ENCODE measurements around the gene PLCH1.

Gene PLCH1, protein sequence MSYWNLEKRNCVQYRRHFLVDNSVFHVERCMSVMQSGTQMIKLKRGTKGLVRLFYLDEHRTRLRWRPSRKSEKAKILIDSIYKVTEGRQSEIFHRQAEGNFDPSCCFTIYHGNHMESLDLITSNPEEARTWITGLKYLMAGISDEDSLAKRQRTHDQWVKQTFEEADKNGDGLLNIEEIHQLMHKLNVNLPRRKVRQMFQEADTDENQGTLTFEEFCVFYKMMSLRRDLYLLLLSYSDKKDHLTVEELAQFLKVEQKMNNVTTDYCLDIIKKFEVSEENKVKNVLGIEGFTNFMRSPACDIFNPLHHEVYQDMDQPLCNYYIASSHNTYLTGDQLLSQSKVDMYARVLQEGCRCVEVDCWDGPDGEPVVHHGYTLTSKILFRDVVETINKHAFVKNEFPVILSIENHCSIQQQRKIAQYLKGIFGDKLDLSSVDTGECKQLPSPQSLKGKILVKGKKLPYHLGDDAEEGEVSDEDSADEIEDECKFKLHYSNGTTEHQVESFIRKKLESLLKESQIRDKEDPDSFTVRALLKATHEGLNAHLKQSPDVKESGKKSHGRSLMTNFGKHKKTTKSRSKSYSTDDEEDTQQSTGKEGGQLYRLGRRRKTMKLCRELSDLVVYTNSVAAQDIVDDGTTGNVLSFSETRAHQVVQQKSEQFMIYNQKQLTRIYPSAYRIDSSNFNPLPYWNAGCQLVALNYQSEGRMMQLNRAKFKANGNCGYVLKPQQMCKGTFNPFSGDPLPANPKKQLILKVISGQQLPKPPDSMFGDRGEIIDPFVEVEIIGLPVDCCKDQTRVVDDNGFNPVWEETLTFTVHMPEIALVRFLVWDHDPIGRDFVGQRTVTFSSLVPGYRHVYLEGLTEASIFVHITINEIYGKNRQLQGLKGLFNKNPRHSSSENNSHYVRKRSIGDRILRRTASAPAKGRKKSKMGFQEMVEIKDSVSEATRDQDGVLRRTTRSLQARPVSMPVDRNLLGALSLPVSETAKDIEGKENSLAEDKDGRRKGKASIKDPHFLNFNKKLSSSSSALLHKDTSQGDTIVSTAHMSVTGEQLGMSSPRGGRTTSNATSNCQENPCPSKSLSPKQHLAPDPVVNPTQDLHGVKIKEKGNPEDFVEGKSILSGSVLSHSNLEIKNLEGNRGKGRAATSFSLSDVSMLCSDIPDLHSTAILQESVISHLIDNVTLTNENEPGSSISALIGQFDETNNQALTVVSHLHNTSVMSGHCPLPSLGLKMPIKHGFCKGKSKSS (N-terminal part only)

DNA sequence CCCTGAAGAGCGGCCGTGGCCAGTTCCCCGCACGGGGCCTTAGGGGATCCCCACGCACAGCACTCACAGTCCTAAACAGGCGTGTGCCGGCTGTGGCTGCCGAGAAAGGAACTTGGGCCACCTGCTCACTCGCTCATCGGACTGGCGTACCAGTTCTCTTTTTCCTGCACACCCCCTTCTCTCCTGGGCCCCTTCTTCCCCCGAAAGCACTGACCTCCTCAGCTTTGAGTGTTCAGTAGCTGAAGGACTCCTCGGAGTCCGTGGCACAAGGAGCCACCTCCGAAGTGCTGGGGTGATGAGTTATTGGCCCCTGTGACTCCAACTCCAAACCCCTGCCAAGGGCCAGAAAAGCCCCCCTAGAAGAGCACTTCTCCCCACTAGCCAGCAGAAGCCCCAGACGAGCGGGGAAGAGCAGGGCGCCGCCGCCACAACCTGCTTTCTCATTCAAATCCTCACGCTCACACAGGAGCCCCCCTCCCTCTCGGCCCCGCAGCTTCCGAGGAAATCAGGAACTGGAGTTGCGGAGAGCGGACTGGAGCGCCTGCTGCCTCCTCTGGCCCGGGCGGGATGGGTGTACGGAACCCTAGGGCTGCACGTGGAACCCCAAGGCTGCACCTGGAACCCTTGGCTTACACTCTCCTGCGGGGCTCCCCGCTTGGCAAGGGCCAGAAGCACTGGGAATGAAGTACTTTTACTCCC, at the start of gene PLCH1:
PLCH1 (minus strand) TSS at position 446 of the 699 bp plus-strand sequence. CDS start 40,847 bp downstream, outside the sequence.
- DNase-seq, result no peak

DNA sequence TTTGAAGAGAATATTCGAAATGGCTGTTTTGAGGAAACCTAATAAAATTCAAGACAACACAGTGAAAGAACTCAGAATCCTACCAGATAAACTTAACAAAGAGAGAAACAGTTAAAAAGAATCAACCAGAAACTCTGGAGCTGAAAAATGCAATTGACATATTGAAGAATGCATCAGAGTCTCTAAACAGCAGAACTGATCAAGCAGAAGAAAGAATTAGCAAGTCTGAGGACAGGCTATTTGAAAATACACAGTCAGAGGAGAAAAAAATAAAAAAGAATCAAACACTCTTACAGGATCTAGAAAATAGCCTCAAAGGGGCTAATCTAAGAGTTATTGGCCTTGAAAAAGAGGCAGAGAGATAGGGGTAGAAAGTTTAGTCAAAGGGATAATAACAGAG, 47.7 kb upstream of the PLCH1 start:
- DNase-seq, result no peak

DNA sequence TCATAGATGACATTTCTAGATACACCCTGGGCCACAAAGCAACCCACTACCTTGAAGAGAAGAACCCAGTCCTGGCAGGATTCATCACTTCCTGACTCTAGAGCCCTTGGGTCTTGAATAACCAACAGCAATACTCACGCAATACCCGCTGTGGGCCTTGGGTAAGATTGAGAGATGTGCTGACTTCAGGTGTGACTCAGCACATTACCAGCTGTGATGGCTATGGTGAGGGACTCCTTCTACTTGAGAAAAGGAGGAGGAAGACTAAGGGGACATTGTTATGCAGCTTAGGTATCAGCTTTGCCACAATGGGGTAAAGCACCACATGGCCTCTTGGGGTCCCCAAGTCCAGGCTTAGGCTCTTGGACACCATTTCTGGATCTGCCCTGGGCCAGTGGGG, 46.3 kb upstream of the PLCH1 start:
- DNase-seq, result no peak

DNA sequence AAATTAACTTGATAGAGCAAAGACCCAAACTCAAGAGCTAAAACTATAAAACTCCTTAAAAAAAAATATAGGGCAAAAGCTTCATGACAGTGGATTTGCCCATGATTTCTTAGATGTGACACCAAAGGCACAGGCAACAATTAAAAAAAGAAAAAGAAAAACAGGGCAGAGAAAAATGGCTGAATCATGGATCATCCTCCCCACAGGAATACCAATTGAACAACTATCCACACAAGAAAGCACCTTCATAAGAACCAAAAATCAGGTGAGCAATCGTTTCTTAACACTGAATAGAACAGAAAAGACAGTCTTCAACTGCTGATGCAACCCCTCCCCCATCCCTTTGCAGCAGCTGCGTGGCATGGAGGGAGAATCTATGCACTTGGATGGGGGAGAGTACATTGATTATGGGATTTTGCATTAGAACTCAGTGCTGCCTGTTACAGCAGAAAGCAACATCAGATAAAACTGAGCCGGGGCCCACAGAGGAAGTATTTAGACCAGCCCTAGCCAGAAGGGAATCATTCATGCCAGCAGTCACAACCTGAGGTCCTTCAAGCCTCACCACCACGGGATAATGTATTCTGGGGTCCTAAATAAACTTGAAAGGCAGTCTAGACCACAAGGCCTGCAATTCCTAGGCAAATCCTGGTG, 45.5 kb upstream of the PLCH1 start:
- DNase-seq, result no peak

DNA sequence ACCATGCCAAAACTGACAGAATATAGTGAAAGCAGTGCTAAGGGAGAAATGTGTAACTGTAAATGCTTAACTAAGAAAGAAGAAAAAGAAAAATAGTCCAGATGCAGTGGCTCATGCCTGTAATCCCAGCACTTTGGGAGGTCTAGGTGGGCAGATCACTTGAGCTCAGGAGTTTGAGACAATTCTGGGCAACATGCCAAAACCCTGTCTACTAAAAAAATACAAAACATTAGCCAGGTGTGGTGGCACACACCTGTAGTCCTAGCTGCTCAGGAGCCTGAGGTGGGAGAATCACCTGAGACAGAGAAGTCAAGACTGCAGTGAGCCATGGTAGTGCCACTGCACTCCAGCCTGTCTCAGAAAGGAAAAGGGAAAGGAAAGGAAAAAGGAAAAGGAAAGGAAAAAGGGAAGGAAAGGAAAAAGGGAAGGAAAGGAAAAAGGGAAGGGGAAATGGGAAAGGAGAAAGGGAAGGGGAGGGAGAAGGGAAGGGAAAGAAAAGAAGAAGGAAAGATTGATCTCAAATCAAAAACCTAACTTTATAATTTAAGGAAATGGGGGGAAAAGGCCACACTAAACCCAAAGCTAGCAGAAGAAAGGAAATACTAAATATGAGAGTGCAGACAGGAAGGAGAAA, 40.9 kb upstream of the PLCH1 start:
- DNase-seq, result no peak

DNA sequence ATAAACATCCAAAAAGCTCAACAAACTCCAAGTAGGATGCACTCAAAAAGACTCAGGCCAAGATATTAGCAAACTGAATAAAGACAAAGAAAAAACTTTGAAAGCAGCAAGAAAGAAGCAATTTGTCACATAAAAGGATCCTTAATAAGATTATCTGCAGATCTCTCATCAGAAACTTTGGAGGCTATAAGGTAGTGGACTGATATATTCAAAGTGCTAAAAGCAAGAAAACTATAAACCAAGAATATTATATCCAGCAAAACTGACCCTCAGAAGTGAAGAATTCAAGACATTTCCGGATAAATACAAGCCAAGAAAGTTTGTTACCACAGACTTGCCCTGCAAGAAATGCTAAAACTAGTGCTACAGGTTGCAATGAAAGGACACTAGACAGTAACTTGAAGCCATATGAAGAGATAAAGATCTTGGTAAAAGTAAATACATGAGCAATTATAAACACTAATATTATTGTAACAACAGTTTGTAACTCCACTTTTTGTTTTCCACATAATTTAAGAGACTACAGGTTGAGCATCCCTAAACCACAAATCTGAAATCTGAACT, 37.6 kb upstream of the PLCH1 start:
- DNase-seq, result no peak

DNA sequence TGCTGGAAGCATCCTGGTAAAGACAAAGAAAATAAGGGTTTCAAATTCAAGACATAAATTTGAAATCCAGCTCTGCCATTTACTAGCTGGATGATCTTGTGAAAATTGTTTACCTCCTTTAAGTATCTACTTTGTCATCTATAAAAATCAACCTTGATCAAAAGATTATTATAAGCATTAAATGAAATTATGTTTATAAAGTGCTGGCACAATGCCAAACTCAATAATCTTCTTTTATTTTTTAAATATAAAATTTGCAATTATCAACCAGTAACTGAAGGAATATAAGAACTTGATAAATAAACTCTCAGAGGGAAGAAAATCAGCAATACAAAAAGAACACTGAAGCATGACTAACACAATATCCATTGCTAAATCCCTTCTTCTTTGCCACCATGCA, 35.4 kb upstream of the PLCH1 start:
- DNase-seq, result no peak

DNA sequence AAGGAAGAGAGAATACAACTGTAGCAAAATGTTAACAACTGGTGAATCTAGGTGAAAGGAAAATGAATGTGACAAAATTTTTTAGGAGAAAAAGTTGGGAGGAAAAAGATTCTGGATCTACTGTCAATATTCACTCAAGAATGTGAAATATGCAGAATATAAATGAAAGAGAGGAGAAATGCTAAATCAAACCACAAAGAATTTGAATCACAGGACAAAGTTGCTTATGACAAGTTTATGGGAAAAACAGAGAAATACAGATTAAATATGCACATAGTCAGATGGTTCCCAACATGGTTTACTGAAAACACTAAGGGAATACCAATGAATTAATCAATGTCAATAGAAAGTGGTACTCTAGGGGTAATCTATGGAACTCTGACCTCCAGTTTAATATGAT, 33.6 kb upstream of the PLCH1 start:
- no peak for DNase-seq

DNA sequence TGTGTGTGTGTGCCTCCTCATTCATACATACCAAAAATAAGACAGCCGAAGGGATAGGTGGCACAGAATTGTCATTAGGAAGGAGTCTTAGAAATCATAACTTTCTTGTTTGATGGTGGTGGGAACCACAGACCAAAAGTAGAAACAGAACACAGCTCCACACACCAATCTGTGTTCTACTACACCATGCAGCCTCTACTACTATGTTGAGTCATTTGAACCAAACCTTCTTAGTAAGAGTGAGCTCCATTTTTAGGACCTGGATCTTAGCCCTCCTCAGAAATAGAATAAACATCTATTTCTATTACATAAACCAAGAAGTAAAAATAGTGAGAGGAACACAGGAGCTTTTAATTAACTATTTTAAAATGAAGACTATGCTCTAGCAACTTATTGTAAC, 27.9 kb upstream of the PLCH1 start:
- DNase-seq, result no peak

DNA sequence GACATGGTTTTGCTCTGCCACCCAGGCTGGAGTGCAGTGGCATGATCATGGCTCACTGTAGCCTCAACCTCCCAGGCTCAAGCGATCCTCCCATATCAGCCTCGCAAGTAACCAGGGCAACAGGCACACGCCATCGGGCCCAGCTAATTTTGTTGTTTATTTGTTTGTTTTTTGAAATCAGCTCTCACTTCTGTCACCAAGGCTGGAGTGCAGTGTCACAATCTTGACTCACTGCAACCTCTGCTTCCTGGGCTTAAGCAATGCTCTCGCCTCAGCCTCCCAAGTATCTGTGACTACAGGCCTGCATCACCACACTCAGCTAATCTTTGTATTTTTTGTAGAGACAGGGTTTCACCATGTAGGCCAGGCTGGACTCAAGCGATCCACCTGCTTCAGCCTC, 26.3 kb upstream of the PLCH1 start:
- no peak for DNase-seq

DNA sequence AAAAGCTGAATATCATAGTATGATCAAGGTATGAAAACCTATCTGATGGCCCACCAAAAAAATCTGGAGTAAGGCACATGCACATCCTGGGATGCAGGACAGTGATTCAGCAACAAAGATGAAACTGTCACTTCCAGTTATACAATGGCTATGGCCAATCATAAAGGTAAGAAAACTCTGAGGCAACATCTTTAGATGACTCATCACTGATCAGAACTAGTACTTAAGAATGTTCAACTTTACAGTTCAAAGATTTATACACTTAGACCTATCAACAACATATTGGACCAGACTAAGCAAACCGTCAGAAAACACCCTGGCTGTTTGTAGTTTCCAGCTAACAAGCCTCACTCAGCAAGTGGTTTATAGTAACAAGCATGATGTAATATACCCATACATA, 21.3 kb upstream of the PLCH1 start:
- no peak for DNase-seq

DNA sequence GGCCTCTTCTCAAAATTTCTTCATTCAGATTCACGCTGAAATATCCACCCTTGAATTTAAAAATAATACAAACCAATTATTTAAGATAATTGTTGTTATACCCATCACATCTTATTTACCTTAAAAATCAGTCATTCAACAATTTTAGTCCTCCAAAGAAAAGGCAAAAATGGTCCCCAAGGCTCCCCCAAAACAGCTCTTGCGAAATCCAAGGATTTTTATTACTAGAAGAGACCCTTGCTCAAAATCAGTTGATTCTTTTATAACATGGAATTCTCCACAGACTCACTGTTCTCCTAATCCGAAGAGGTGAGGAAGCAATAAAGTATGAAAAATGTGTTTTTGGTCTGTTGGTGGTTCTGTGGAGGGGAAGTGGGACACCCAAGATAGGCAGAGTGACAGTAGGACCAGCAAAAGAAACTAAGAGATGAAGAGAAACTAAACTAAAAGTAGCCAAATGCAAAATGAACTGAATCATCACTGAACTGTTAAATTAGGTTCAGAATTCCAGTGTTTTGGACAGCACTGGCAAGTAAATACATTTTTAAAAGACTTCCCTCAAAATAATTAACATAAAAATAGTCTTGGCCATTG, 19.1 kb upstream of the PLCH1 start:
- DNase-seq, result no peak

DNA sequence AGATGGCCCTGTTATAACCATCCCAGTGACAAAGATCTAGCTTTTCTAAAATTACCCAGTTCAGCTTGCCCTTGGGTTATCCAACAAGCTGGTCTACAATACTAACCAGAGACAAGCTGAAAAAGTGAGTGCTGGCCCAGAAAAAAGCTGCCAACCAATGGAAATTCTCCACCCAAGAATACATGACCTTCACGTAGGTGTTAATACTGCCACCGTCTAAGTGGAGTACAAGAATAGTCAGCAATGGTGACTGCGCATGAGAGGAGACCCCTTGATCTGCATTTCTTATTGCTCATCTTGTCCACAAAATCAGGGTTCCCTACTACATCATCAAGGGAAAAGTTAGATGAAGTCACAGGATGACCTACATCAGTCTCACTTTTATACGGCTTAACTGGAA, 15.8 kb upstream of the PLCH1 start:
- no peak for DNase-seq

DNA sequence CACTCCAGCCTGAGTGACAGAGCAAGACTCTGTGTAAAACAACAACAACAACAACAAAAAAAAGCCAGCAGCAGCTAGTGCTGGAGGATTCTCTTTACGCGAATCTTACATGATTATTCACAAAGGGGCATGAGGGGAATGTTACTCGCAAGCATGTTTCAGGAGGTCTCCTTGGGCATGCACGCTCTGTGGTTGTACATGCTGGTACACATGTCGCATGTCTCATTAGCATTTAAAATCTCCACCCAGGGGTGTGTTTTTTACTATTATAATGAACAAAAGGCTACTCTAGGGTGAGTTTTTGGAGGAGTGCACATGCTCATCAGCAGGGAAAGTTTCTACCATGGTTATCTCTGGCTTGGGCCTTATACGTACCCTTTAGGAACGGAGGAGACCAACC, 12.7 kb upstream of the PLCH1 start:
- no peak for DNase-seq

DNA sequence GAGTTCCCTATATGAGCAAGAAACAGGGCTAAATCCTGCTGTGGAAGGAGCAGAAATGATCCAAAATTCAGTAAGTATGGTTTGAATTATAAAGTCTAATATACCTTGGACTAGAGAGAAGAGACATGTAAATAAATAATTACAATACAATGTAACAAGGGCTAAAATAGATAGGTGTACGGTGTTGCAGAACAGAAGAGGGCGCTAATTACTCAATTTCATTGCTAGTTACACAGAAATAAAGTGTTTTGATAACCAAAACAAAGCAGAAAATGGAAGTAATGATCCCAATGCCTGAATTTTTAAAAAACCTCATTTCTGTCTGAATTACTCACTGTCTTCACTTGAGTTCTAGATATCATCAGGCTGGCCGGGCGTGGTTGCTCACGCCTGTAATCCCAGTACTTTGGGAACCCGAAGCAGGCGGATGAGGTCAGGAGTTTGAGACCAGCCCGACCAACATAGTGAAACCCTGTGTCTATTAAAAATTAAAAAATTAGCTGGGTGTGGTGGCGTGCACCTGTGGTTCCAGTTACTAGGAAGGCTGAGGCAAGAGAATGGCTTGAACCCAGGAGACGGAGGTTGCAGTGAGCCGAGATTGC, 8.3 kb upstream of the PLCH1 start:
- peak; percentile 11 for DNase-seq

DNA sequence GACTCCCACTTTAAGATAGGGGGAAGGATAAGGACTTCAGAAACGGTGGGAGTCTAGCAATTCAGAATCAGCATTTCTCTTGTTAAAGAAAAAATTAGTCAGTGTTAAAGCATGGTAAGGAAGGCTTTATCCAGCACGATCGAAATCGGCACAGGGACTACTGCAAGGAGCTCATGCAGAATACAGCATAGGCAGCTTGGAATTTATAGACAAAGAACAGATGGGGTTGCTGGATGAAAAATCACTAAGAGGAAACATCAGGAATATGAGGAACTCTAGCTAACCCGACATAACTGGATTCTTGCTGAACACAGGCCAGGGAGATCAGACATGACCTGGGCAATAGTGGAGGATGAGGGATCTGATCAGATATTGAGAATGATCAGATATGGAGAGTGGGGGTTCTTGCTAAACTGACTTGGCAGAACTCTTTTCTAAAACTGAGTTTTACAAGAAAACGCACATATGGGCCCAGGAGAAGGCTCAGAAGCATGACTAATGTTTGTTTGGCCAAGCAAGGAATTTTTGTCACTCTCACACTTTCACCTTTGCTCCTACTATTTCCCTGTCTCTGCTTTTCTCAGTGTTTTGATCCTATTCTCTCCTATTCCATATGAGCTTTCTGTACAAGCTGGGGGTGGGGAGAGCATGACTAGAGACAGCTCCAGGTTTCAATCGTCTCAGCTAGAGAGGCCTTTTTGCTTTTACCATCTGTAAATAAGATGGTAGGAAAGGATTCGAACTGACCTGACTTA, 3.9 kb upstream of the PLCH1 start:
- no peak for DNase-seq

DNA sequence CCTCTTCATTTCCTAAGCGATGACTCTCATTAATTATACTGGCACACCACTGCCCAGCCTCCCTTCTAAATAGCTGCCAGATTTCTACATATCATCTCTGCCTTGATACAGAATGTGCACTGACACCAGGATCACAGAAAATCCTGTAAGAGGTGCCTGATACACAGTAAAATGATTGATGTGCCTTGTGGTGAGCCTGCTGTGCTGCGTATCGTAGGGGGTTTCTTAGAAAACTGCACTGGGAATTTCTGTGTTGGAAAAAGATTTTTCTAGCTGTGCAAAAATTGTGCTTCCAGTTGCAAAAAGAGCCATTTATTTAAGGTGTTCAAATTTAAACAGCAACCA, 3.0 kb upstream of the PLCH1 start:
- DNase-seq, result no peak

DNA sequence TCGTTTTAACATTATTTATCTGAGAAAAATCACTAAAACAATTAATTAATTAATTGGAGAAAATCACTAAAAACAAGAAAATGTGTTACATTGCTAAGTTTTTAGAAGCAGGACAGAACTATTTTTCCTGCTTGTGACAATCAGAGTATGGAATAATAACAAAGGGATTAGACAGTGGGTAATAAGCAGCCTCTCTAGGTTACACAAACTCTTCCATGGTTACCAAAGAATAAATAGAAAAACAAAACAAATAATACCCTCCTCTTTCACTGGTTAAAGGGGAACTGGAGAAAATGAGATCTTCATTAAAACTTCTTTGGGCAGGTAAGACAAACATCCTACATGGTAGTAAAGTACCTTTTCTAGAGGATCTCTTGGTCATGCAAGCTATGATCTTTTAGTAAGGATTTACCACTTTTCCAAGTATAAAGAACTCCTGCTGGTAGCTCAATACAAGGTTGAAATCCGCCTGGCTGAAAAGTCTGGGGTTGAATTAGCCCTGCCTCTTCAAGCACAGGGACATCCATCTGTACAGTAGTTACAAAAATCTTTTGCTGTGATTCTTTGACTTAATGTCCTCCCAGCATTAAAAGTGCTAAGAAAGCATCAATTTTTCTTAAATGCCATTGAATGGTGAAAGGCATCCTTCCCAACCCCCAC, 2.5 kb upstream of the PLCH1 start:
- no peak for DNase-seq

DNA sequence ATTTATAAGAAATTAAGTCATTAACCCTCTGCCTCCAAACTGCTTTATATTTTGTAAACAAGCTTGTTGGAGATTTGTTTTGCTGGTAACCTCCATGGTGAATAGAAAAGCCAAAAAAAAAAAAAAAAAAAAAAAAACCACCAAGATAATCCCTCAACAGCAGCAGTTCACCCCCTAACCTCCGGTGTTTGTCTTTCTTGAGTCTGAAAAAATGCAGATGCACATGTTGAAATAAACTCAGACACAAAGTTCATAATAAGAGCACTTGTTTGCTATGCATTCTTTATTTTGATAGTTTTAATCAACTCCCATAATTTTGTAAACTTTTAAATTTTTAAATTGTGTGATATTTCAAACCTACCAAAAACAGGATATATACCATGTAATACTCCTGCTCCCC, 1.8 kb upstream of the PLCH1 start:
- DNase-seq, result no peak

Data from NCI-H748 treated with DMSO at 0.1 percent for 48 hours (cell line).